22Rv1 (cell line): ENCODE results near the gene RPRD2.

Experiments used
- ZFX ChIP-seq: fragments of 450-650 bp; IDR thresholded peaks from 2 replicates; pipeline ENCODE4 v1.6.1; 2017; ENCODE audit warnings: antibody characterized with exemption, borderline replicate concordance
- TF ChIP-seq, protein P1 (sequence below): fragments of 450-650 bp; IDR thresholded peaks from 2 replicates; pipeline ENCODE4 v1.5.1; 2017; ENCODE audit warnings: mild to moderate bottlenecking

DNA sequence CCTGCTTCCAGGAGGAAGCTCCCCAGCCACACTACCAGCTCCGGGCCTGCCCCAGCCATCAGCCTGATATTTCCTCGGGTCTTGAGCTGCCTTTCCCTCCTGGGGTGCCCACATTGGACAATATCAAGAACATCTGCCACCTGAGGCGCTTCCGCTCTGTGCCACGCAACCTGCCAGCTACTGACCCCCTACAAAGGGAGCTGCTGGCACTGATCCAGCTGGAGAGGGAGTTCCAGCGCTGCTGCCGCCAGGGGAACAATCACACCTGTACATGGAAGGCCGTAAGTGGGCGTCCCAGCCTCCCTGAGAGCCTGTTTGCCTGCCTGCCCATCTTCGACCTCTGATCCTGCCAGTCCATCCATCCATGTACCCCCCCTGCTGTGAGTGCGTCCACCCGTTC is 147.6 kb downstream of the RPRD2 start:
- TF ChIP-seq, protein P1, sequence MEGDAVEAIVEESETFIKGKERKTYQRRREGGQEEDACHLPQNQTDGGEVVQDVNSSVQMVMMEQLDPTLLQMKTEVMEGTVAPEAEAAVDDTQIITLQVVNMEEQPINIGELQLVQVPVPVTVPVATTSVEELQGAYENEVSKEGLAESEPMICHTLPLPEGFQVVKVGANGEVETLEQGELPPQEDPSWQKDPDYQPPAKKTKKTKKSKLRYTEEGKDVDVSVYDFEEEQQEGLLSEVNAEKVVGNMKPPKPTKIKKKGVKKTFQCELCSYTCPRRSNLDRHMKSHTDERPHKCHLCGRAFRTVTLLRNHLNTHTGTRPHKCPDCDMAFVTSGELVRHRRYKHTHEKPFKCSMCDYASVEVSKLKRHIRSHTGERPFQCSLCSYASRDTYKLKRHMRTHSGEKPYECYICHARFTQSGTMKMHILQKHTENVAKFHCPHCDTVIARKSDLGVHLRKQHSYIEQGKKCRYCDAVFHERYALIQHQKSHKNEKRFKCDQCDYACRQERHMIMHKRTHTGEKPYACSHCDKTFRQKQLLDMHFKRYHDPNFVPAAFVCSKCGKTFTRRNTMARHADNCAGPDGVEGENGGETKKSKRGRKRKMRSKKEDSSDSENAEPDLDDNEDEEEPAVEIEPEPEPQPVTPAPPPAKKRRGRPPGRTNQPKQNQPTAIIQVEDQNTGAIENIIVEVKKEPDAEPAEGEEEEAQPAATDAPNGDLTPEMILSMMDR = no peak
- no peak for TF ChIP-seq ZFX
